BE2C (cell line): Measurements from ENCODE around the gene COBL.

ENCODE experiments used
- DNase-seq: peaks from one replicate; pipeline ENCODE4 v3.0.0-alpha.2; 2020
- H3K27me3 ChIP-seq: fragments of 250-450 bp; sonication (Bioruptor Pico); 2 replicates; pipeline ENCODE4 v1.5.1; 2020; ENCODE audit warnings: mild to moderate bottlenecking
- H3K36me3 ChIP-seq: fragments of 250-450 bp; sonication (Bioruptor Pico); 2 replicates; pipeline ENCODE4 v1.5.1; 2020; ENCODE audit warnings: mild to moderate bottlenecking
- H3K4me1 ChIP-seq: fragments of 250-450 bp; sonication (Bioruptor Pico); 2 replicates; pipeline ENCODE4 v1.5.1; 2020
- H3K4me3 ChIP-seq: 2 replicates; pipeline ENCODE4 v1.5.1; 2011; ENCODE audit warnings: low read depth, low read length
- H3K9me3 ChIP-seq: fragments of 250-450 bp; sonication (Bioruptor Pico); 2 replicates; pipeline ENCODE4 v1.5.1; 2020
- TF ChIP-seq, protein P1 (sequence below): IDR thresholded peaks from 2 replicates; pipeline ENCODE4 v1.5.1; 2012; ENCODE audit warnings: mild to moderate bottlenecking, low read depth, low read length

COBL gene

GRCh38 chr7:51067258-51067657 lies 249.4 kb downstream of the COBL start:
- H3K9me3 ChIP-seq, result no peaks in the 10 kb centered on the region
- DNase-seq, result no peak
- no peaks in the 10 kb centered on the region for H3K27me3 ChIP-seq
- H3K36me3 ChIP-seq, result no peaks in the 10 kb centered on the region
- TF ChIP-seq, protein P1, sequence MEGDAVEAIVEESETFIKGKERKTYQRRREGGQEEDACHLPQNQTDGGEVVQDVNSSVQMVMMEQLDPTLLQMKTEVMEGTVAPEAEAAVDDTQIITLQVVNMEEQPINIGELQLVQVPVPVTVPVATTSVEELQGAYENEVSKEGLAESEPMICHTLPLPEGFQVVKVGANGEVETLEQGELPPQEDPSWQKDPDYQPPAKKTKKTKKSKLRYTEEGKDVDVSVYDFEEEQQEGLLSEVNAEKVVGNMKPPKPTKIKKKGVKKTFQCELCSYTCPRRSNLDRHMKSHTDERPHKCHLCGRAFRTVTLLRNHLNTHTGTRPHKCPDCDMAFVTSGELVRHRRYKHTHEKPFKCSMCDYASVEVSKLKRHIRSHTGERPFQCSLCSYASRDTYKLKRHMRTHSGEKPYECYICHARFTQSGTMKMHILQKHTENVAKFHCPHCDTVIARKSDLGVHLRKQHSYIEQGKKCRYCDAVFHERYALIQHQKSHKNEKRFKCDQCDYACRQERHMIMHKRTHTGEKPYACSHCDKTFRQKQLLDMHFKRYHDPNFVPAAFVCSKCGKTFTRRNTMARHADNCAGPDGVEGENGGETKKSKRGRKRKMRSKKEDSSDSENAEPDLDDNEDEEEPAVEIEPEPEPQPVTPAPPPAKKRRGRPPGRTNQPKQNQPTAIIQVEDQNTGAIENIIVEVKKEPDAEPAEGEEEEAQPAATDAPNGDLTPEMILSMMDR, result no peak
- H3K4me1 ChIP-seq, result no peaks in the 10 kb centered on the region
- H3K4me3 ChIP-seq, result no peak overlapping the region

- Histone ChIP-seq H3K27me3 (no peaks in the 10 kb centered on the region), H3K36me3 (no peaks in the 10 kb centered on the region), H3K4me3 (no peak overlapping the region), H3K9me3 (no peaks in the 10 kb centered on the region), H3K4me1 (no peaks in the 10 kb centered on the region)
- TF ChIP-seq, protein P1, result no peak
- no peak for DNase-seq
These were observed 250.2 kb downstream of the COBL start for GRCh38 chr7:51066405-51066882.

DNA sequence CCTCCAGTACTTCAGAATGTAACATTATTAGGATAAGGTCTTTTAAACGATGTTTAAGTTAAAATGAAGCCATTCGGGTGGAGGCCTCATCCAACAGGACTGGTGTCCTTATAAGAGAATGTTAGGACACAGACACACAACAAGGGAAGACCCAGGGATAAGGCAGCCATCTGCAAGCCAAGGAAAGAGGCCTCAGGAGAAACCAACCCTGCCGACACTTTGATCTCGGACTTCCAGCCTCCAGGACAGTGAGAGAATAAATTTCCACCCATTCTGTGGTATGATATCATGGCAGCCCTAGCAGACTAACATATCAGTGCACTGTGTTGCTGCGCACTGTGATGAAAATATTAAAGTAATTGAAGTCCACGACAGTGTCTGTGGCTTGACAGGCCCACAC lies 250.8 kb downstream of the COBL start:
- no peaks in the 10 kb centered on the region for H3K36me3 ChIP-seq
- H3K4me3 ChIP-seq, result no peak overlapping the region
- TF ChIP-seq, protein P1, result no peak
- no peak for DNase-seq
- H3K9me3 ChIP-seq, result no peaks in the 10 kb centered on the region
- H3K4me1 ChIP-seq, result no peaks in the 10 kb centered on the region
- H3K27me3 ChIP-seq, result no peaks in the 10 kb centered on the region

- TF ChIP-seq, protein P1, result no peak
- H3K27me3 ChIP-seq, result no peaks in the 10 kb centered on the region
These were observed 251.9 kb downstream of the COBL start for GRCh38 chr7:51064688-51065087.

DNA sequence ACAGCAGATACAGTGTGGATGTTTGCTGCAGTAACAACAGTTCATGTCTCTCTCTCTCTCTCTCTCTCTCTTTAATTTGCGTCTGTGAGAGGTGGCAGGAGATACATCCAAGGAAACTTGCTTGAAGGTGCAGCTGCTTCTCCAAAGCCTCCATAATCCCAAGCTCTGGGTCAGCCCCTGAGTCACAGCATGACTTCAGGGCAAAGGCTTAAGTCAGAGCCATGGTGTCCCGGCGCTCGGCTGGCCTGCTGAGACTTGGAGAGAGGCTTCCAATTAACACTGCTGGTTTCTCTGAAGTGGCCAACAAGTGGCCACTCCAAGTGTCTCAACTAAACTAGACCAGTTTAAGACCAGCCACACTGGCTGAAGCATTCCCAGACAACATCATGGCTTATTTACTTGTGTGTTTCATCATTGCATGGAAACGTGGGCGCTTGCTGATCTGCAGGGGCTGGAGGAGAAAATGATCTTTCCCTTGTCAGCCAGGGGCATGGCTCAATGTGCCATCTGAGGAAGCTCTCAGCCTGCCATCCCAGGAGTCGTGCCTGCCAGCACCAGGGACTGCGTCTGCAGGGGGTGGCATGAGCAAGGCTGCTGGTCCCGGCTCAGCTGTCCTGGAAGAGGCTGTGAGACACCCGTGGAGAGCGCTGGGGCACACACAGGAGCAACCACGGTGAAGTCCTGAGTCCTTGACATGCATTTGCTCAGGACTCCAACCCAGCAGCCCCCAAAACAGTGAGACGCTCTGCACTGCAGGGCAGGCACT lies 254.2 kb downstream of the COBL start:
- no peaks in the 10 kb centered on the region; the same call in 1 of the 2 replicates for H3K27me3 ChIP-seq
- no peaks in the 10 kb centered on the region for H3K36me3 ChIP-seq
- H3K9me3 ChIP-seq, result no peaks in the 10 kb centered on the region
- TF ChIP-seq, protein P1, result no peak
- H3K4me1 ChIP-seq, result no peaks in the 10 kb centered on the region
- no peak overlapping the region for H3K4me3 ChIP-seq
- DNase-seq, result no peak

More at GRCh38 chr7:51064688-51065087, 251.9 kb downstream of the COBL start:
- DNase-seq, result no peak
- Histone ChIP-seq H3K4me1 (no peaks in the 10 kb centered on the region), H3K36me3 (no peaks in the 10 kb centered on the region), H3K9me3 (no peaks in the 10 kb centered on the region), H3K4me3 (no peak overlapping the region)

- Histone ChIP-seq H3K4me3 (no peak overlapping the region), H3K36me3 (no peaks in the 10 kb centered on the region), H3K4me1 (no peaks in the 10 kb centered on the region), H3K27me3 (no peaks in the 10 kb centered on the region; the same call in 1 of the 2 replicates), H3K9me3 (no peaks in the 10 kb centered on the region)
- no peak for DNase-seq
- TF ChIP-seq, protein P1, result peak; percentile 23
These were observed 256.1 kb downstream of the COBL start for GRCh38 chr7:51060536-51060935.
